HG03108 (cell line): ENCODE measurements around the gene LHFPL6.
A peak's percentile ranks its signal among the peaks of the same experiment; 100 is the strongest.

Experiments used
- ATAC-seq: cut with Tn5 transposase; IDR thresholded peaks from one replicate; pipeline ENCODE4 v1.9.1; 2021; ENCODE audit warnings: moderate library complexity; ENCODE audit not compliant: unreplicated experiment

The LHFPL6 gene

DNA sequence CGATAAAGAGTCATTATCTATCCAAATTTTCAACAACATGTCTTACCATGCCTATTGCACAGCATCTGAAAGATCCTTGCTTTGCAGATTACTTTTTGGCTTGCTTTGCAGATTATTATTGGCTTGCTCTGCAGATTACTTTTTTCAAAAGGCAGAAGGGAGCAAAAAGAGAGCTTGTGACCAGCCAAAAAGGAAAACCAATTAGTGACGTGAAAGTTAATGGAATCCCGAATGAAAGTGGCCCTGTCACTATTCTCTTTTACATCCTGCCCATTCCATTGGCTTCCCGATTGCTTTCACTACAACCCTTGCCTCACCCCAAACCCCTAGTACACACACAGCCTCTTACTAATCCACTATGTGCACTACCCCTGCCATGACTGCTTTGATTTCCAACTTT is 81.3 kb downstream of the LHFPL6 start:
- ATAC-seq = no peak

DNA sequence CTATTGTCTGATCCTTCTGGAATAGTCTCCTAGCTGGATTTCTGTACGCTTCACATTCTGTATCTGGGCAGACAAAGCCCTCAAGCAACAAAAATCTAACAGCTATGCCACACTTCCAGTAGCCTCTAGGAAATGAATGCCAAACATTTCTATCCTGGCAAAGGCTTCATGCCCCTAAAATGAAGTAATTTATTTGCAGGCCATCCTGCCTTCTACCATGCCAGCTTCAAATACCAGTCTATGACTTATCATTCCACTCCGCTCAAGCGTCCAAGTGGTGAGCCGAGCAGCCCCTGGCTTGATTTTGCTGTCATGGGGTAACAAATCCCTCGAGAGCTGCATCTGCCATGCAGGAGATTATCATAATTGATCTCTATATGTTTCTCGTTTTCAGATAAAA is 86.9 kb downstream of the LHFPL6 start:
- no peak for ATAC-seq

DNA sequence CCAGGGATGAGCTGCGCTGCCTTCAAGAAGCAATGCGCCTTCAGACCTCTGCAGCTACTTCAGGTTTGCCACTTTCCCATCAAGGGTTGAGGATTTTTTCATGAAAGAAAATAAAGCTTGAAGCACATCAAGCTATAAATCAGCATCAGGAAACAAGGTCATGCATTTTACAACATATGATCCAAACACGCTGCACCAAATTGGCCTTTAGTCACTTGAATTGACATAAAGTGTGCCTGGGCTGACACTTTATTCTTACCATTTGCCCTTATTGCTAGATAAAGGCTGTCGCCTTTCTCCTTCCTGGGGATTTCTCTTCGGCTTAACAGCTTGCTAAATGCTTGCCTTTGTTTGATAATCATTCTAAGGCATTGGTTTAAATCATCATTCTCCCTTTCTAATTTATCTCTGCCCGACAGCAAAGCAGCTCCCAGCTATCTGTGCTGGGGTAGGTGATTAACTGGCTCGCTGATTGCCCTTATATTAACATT is 87.7 kb downstream of the LHFPL6 start:
- no peak for ATAC-seq

DNA sequence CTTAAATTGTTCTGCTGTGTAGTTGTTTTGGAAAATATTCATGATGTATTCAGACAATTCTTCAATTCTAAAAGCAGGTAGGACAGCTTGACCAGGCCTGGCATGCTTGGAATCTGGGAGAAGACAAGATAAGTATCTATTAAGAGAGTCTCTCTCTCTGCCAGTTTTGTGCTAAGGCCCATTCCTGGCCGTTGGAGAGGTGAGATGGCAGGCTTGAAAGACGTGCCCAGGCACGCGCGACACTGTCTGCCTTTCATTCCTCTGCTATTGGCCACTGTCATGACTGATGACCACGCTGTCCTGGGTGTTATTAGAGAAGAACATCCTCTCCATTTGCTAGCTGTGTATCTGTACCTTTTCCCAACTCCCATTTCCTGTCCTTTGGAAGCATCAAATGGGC is 90.3 kb downstream of the LHFPL6 start:
- no peak for ATAC-seq

DNA sequence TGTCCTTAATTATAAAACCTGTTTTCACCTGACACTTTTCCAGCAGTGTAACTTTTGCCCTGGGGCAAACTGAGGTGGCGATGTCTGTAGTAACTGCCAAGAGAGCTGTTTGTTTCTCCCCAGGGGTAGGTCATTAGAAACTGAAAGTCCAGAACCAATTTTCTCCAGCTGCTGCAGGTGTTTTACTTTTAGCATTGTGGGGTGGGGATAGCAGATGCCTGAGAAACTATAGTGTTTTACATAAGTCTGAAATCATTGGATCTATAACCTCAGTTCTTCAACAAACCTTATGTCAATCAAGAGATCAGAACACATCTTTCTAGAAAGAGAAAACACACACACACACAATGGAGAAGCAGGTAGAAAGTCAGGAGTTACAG is 92.7 kb downstream of the LHFPL6 start:
- ATAC-seq = peak; percentile 72

DNA sequence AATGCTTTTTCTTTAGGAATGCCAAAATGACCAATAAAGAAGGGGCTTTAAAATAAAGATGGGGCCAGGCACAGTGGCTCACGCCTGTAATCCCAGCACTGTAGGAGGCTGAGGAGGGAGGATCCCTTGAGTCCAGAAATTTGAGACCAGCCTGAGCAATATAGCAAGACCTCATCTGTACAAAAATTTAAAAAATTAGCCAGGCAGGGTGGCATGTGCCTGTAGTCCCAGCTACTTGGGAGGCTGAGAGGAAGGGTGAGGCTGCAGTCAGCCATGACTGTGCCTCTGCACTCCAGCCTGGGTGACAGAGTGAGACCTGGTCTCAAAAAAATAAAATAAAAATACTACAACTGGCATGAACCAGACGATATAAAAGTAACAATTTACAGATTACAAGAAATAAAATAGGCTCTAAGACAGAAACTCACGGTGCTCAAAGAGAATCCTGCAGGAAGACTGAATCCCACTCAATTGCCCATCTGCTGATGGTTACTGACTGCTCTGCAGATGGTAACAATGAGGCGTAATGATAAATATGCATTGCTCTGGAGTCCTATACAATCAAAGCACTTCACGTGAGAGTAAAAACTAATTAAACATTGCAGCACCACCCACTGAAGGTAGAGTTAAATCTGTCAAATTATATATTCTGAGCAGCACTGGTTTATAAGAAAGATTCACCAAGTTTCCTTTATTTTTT is 93.2 kb downstream of the LHFPL6 start:
- no peak for ATAC-seq

DNA sequence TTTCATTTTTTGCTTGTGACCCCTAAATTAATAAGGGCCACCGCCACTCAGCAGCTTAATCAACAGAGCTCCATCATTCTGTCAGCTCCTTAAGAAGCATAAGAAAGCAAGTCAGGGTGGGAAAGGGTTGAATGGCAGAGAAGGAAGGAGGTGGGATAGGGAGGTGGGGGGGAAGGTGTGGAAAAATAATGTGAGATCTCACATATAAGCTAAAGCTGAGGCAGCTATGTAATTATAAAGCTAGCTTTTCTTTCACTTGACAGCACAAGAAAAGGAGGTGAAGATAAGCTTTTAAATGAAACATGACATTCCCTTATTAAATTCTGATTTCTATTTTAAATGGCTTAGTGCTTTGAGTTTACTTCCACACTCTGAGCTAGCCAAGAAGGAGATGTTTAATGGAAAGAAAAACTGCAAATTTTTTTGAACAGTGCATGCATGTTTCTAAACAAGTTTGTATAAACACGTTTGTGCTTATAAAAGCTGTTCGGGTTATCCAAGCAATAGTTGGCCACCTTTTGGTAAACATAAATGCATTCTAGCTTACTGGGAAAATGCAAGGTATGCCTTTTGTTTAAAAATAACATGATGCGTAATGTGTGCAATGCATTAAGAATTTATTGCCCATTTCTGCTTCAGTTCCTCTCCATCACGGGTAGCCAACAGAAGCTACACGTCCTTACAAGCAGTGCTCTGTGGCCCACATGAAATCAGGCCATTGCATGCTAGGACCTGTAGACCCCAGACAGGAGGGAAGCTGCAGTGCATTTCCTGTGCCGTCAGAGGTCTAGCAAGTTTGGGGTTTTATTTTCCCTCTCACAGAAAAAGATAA is 96.2 kb downstream of the LHFPL6 start:
- no peak for ATAC-seq

DNA sequence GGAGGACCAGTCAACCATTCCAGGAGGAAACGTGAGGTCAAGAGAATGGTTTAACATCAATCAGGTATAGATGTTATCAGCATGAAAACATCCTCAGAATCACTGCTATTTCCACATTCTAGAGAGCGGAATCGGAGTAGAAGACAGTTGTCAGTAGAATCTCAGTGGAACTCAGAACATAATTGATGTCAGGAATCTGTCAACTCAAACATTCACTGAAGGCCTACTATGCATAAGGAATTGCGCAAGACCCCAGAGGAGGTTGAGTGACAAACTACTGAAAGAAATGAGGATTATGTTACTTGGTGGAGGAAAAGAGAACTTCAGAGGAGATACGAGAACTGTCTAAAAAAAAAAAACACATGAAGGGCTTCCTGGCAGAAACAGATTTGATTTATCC is 97.8 kb downstream of the LHFPL6 start:
- ATAC-seq = no peak

DNA sequence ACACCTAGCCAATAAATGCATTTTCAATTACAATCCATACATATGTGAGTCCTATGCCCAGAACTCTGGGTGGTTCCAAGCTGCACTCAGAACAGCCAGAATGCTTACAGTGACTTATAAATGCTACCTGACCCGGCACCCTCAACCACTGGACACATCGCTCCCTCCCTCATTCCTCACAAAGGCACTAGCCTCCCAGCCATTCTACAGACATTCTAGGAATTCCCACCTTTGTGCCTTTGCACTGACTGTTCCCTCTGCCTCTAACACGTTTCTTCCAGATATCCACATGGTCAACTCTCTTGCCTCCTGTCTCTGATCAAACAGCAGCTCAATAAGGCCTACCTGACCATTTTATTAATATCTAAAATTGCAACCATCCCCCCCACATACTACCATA is 99.9 kb downstream of the LHFPL6 start:
- ATAC-seq = no peak

DNA sequence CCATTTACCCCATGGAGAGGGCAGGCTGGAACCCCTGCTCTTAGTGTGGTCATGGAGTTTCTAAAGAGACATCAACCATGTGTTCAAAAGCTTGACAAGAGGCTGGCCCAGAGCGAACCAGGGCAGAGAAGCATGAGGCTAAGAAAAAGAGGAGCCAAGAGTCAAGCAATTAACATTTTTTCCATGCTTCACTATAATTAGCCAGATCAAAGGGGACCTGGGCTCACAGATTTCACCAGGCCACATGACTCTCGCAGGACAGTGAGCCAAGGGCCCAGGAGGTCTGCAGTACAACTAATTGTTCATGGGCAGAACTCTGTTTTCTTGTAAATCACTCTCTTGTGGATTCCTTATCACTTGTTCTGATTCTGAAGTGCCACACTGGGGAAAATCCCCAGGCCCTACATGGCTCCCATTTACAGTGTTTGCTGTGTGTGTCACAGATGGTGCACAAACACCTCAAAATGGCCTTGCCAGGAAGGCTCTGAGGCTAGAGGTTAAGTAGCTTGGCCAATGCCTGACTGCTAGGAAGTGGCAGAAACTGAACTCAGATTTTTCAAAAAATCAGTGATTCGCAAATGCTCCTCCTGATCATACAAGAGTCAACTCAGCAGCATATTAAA is 101.2 kb downstream of the LHFPL6 start:
- no peak for ATAC-seq

DNA sequence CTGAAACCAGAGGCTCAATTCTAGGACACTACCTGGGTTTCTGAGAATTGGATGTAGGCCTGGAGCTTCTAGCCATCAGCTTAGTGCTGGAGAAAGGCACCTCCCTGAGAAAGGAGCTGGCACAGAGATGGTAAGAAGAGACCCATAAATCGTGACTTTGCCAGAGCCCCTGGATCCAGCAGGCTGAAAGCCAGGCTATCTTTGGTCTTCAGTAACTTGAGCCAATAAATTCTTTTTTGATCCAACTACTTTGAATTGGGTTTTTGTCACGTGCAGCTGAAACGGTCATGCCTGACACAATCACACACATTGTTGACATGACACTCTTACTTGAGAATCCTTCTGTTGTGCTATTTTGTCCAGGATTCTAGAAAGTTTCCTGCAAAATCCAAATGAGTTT is 103.4 kb downstream of the LHFPL6 start:
- no peak for ATAC-seq

DNA sequence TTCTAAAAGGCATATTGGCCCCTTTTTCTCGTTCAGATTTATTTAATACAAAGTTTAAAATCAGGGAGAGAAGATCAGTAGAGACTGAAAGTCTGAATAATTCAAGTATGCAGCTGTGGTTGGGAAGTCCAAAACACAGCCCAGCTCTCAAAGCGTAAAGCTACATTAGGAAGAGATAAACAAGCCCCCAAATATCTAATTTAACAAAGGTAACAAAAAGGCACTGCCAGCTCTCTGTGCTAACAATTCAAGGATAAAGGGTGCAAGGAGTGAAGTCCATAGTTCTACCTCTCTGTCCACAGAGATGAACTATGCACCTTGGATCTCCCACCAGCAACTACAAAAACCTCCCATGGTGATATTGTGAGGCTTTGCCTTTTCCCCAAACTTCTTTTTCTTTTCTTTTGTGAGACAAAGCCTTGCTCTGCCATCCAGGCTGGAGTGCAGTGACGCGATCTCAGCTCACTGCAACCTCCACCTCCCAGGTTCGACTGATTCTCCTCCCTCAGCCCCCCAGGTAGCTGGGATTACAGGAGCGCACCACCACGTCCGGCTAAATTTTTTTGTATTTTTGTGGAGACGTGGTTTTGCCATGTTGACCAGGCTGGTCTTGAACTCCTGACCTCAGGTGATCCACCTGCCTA is 104.4 kb downstream of the LHFPL6 start:
- no peak for ATAC-seq

DNA sequence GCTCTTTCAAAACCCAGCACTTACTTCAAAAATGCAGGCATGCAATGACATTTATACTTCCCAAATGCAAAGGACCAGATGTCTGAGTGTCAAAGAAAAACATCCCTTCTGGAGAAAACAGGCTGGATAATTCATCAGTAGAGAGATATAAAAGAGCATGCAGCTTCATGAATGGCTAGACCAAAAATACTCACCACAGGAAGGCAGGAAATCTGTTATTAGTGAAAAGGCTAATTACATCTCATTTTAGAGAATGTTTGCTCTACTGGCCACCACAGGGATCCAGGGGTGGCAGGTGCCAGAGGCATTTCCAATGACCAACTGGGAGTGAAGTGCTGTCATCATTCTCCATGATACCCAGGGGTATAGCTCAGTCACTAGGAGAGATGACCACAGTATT is 106.5 kb downstream of the LHFPL6 start:
- no peak for ATAC-seq

DNA sequence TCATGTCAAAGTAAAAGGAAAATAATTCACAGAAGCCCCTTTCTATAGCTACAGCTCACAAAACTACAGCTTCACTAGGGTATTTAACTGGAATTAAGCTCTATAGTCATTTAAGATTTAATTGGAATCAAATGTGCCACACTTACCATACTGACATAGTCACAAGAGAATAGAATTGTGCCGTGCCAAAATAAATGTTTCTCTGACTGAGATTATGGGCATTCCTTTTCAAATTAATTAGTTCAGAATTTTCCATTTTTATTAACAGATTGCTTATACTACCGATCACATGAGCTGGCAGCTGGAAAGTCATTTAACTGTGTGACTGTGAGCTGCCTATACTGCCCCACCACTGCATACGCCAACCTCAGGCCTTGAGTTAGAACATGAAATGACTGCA is 108.4 kb downstream of the LHFPL6 start:
- ATAC-seq = no peak

DNA sequence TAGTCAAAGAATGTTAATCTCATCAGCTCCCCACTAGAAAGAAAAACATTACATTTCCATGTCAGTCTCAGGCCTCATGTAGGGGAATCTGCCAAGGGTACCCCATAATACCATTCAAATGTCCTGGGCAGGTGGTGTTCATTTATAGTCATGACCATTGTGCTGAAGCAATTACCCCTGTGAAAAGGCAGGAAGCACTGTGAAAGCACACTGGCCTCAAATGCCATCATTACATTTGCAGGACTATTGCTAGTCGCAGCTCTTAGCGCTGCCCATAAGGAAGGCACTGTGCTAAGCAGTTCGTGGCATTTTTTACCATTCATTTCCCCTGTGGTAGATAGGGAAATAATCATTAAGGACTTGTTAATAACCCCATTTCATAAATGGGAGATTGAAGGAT is 109.0 kb downstream of the LHFPL6 start:
- ATAC-seq = no peak

DNA sequence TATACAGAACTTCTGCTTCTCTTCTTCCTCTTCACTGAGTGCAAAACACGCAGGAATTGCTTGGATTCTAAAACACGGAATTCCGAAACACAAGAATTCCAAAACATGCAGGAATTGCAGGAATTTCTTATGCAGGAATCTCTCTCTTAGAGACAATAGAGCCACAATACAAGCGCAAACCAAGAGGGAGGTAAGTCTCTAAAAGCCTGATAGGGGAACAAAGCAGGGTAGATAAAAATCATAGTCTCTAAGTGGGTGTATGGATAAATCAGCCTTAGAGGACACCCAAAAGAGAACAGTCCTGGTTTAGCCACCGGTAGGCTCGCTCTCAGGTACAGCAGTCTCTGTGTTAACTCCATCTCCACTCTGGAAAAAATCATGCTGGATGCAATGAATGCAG is 112.9 kb downstream of the LHFPL6 start:
- no peak for ATAC-seq

DNA sequence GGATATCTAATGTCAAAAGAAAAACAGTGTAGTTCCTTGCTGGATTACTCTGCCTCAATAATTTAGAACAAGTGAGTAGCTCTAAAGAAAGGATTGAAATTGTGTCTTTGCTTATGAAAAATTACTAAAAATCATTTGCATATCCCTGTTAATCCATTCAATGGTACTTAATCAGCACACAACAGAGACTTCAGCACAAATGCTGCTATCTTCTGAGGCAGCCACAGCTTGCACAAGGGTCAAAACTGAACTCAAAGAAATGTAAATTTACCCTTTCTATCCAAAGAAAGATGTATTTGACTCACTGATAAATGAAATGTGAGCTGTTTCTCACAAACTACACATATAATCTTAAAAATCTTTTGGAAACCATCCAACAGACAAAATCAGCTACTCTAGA is 116.2 kb downstream of the LHFPL6 start:
- no peak for ATAC-seq

DNA sequence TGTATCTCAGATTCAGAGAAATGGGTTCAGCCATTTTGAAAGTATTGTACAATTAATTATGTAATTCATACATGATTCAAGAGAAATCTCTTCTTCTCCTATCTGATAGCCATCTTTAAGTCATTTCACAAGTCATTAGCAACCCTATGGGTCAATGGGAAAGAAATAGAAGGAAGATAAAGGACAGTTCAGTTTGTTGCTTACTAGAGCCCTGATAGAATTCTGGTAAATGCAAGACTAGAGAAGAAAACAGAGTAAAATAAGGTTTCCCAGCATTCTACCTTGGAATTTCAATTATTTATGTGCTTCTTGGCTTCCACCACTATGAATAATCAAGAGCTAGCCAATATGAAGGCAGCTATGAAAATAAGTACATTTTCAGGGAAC is 117.7 kb downstream of the LHFPL6 start:
- no peak for ATAC-seq

DNA sequence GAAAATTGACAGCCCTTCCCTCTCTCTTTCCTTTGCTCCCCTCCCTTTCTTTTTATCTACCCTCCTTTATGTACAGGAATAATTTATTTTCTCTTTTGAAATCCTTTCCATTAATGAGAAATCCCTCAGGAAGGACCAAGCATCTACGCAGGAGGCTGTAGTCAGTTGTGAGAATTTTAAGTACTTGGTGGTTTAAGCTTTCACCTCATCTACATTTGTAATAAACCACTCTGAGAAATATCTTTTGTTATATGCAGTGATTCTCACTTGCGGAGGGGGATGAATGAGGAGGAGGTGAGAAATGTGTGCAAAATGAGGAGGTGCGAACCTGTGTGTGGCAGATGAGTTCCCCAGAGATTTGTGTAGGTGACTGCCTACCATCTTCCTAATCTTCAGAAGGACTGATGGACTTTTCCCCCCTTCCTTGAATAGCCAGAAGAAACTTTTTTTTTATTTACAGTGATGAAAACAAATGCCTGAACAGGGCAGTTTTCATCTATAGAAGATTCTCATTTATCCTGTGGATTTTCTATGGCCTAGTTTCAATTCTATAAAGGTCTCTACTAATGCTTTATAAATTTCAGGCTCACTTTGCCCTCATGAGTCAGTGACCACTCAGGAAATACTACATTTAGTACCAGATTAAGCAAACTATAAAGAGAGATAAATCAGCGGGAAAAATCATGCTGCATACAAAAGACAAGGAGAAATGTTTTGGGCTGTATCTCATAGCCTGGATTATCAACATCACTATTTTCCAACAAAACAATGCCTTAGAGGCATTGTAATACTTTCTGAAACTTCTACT is 118.3 kb downstream of the LHFPL6 start:
- no peak for ATAC-seq

DNA sequence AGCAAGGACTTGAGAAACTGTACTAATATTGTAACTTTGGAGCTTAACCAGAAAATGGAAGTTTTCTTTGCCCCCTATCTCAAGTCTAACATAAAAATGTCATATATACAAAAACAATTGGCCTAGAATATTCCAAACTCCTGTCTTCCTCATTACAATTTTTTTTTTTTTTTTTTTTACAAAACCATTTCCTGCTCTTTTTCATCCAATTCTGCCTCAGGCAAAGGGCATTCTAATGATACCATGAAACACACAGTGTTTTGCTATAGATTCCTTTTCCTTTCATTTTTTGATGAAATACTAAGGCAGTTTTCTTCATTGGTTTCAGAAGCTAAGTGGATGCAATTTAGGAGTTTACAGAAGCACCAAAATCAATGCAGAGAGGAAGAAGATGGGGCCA is 119.7 kb downstream of the LHFPL6 start:
- ATAC-seq = no peak

DNA sequence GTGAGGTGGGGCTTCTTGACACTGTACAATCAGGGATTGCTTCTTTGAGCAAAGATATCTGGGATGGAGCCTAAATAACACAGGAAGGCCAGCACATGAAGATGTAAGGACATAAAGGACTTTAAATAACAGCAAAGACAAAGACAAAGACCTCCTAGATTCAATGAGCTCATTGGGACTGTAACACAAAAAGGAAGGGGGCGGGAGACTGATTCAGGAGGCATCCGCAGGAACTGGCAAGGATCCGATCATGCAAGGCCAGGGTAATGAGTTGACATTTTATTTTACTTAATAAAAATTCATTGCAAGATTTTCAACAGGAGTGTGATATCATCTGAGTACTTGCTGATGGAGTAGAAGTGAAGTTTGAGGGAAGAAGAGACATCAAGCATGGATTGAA is 121.5 kb downstream of the LHFPL6 start:
- ATAC-seq = no peak
